Right atrium auricular region (tissue), 2 donors: Measurements from ENCODE around the gene TFAM. TPM values are rescaled to one million over a fixed set of nuclear protein-coding genes. Genes with fewer than 3 reads are reported as not detected.

Source experiments
- DNase-seq: peaks from one replicate; pipeline ENCODE4 v3.0.0-alpha.2; 2019; ENCODE audit warnings: low spot score
- H3K27ac ChIP-seq, 2 donors: fragments of 200-600 bp; sonication (generic); 1 replicate in 1 of 2; 2 replicates in 1 of 2; pipeline ENCODE4 v1.5.1; 2016 to 2019
- H3K27me3 ChIP-seq, 2 donors: fragments of 200-600 bp; sonication (generic); one replicate each; pipeline versions ENCODE4 v1.5.1 to v1.6.0; 2017 to 2019
- H3K36me3 ChIP-seq: fragments of 200-600 bp; sonication (generic); one replicate; pipeline ENCODE4 v1.5.1; 2016
- H3K4me1 ChIP-seq, 2 donors: fragments of 200-600 bp; sonication (generic); one replicate each; pipeline versions ENCODE4 v1.5.1 to v1.6.0; 2017 to 2019
- H3K4me3 ChIP-seq, 2 donors: fragments of 200-600 bp; sonication (generic); 1 replicate in 1 of 2; 2 replicates in 1 of 2; pipeline ENCODE4 v1.5.1; 2017 to 2019; ENCODE audit warnings: mild to moderate bottlenecking in 1 of 2, moderate library complexity in 1 of 2
- H3K9me3 ChIP-seq, 2 donors: fragments of 200-600 bp; sonication (generic); one replicate each; pipeline ENCODE4 v1.5.1; 2019
- CTCF ChIP-seq, 2 donors: fragments of 200-600 bp; sonication (generic); IDR thresholded peaks; one replicate each; pipeline ENCODE4 v1.5.1; 2019; ENCODE audit warnings: antibody characterized with exemption in 2 of 2
- total RNA-seq, 2 donors: library from RNA; depleted of rRNA; stranded (reverse); fragments of >200 nt; gene quantifications; one replicate each; pipeline ENCODE4 v1.1.0, GENCODE V29; 2016

Gene TFAM
- total RNA-seq, 2 donors from 2014 or later, result 15.1 to 17.7 TPM

- TF ChIP-seq CTCF (IDR thresholded peaks at IDR 0.05), result no peak
- Histone ChIP-seq H3K27me3 (no peaks in the 10 kb centered on the region), H3K4me1 (no peaks in the 10 kb centered on the region), H3K9me3 (no peaks in the 10 kb centered on the region), H3K36me3 (peaks cover 56% of the 10 kb centered on the region), H3K27ac (no peak overlapping the region), H3K4me3 (no peak overlapping the region)
- DNase-seq, result no peak
Observed at GRCh38 chr10:58393317-58393716, 8.1 kb downstream of the TFAM start.

- no peaks in the 10 kb centered on the region for H3K4me1 ChIP-seq
- no peak for TF ChIP-seq CTCF (IDR thresholded peaks at IDR 0.05)
- no peak overlapping the region for H3K27ac ChIP-seq
- no peaks in the 10 kb centered on the region for H3K9me3 ChIP-seq
- H3K27me3 ChIP-seq, result no peaks in the 10 kb centered on the region
- H3K4me3 ChIP-seq, result no peak overlapping the region
- DNase-seq, result no peak
- H3K36me3 ChIP-seq, result peaks cover 50% of the 10 kb centered on the region
Observed at GRCh38 chr10:58394471-58394870, 9.3 kb downstream of the TFAM start.

DNA sequence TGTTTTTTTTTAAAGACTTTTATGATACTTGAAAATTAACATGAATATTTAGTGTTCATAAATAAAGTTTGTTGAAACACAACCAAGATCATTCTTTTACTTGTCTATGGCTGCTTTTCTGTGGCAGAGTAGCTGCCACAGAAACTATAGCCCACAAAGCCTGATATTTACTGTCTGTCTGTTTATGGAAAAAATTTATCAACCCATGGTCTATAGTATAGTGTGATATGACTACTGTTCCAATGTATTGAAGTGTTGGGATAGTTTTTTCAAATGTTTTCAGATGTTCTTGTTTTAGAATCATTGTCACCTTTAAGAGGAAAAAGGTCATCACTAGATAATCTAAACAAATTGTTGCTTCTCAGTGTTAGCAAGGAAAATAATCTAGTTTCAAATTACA lies 10.8 kb downstream of the TFAM start:
- H3K4me1 ChIP-seq, result no peaks in the 10 kb centered on the region
- H3K27me3 ChIP-seq, result no peaks in the 10 kb centered on the region
- no peak for TF ChIP-seq CTCF (IDR thresholded peaks at IDR 0.05)
- no peak overlapping the region for H3K4me3 ChIP-seq
- H3K9me3 ChIP-seq, result no peaks in the 10 kb centered on the region
- no peak for DNase-seq
- H3K27ac ChIP-seq, result no peak overlapping the region
- peaks cover 45% of the 10 kb centered on the region for H3K36me3 ChIP-seq

GRCh38 chr10:58397830-58398229 lies 12.6 kb downstream of the TFAM start:
- TF ChIP-seq CTCF (IDR thresholded peaks at IDR 0.05), result no peak
- no peaks in the 10 kb centered on the region for H3K4me1 ChIP-seq
- H3K9me3 ChIP-seq, result no peaks in the 10 kb centered on the region
- no peak overlapping the region for H3K4me3 ChIP-seq
- no peak overlapping the region for H3K27ac ChIP-seq
- DNase-seq, result no peak
- H3K36me3 ChIP-seq, result peaks cover 42% of the 10 kb centered on the region
- no peaks in the 10 kb centered on the region for H3K27me3 ChIP-seq

GRCh38 chr10:58399410-58399809 lies 14.2 kb downstream of the TFAM start:
- no peaks in the 10 kb centered on the region for H3K9me3 ChIP-seq
- peaks cover 26% of the 10 kb centered on the region for H3K36me3 ChIP-seq
- no peak for DNase-seq
- no peak overlapping the region for H3K4me3 ChIP-seq
- no peak for TF ChIP-seq CTCF (IDR thresholded peaks at IDR 0.05)
- no peak overlapping the region for H3K27ac ChIP-seq
- no peaks in the 10 kb centered on the region for H3K27me3 ChIP-seq
- no peaks in the 10 kb centered on the region for H3K4me1 ChIP-seq

DNA sequence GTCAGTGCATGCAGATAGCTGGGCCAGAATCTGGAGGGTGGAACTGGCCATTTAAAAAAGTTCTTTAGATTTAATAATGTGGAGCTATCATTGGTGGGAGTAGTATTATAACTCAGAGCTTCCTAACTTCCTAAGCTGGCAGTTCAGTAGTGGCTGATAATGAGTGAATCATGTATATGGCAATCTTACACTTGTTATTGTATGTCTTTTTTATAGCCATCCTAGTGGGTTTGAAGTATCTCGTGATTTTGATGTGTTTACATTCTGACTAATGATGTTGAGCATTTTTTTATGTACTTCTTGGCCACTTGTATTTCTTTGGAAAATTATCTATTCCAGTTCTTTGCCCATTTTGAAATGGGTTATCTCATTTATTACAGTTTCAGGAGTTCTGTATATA lies 15.4 kb downstream of the TFAM start:
- Histone ChIP-seq H3K4me3 (no peak overlapping the region), H3K27ac (no peak overlapping the region), H3K36me3 (peaks cover 15% of the 10 kb centered on the region), H3K27me3 (no peaks in the 10 kb centered on the region), H3K9me3 (no peaks in the 10 kb centered on the region), H3K4me1 (no peaks in the 10 kb centered on the region)
- DNase-seq, result no peak
- no peak for TF ChIP-seq CTCF (IDR thresholded peaks at IDR 0.05)
